GM10266 (cell line): ENCODE results near the gene BCL2.
A peak's percentile ranks its signal among the peaks of the same experiment; 100 is the strongest.

Experiments used
- DNase-seq: peaks from one replicate; pipeline ENCODE4 v3.0.0; 2012; ENCODE audit errors: extremely low spot score
- CTCF ChIP-seq: IDR thresholded peaks from 2 replicates; pipeline ENCODE4 v1.5.1; 2012; ENCODE audit warnings: mild to moderate bottlenecking, low read depth; ENCODE audit not compliant: control insufficient read depth, insufficient read depth; ENCODE audit errors: missing control alignments

The BCL2 gene

GRCh38 chr18:63154350-63155152, 165.0 kb downstream of the BCL2 start:
- no peak for DNase-seq
- peak; percentile 5 for TF ChIP-seq CTCF

- DNase-seq: no peak
- TF ChIP-seq CTCF: no peak
These were observed 166.8 kb downstream of the BCL2 start for GRCh38 chr18:63152791-63153190.

- TF ChIP-seq CTCF: no peak
- DNase-seq: no peak
These were observed 167.5 kb downstream of the BCL2 start for GRCh38 chr18:63152096-63152495.

- no peak for TF ChIP-seq CTCF
- DNase-seq: no peak
These were observed 168.0 kb downstream of the BCL2 start for GRCh38 chr18:63151539-63151938.

- DNase-seq: no peak
- no peak for TF ChIP-seq CTCF
These were observed 168.6 kb downstream of the BCL2 start for GRCh38 chr18:63150942-63151421.

GRCh38 chr18:63150326-63150725, 169.2 kb downstream of the BCL2 start:
- no peak for DNase-seq
- no peak for TF ChIP-seq CTCF

GRCh38 chr18:63149302-63149587, 170.3 kb downstream of the BCL2 start:
- DNase-seq: no peak

More at GRCh38 chr18:63149302-63149587, 170.3 kb downstream of the BCL2 start:
- TF ChIP-seq CTCF: no peak
